H9 (cell line): ENCODE results near the gene BYSL. TPM values are rescaled to one million over a fixed set of nuclear protein-coding genes. Genes with fewer than 3 reads are reported as not detected.

ENCODE experiments used
- DNase-seq: peaks from one replicate; pipeline ENCODE4 v3.0.0-alpha.2; 2017
- H2AFZ ChIP-seq: one replicate; pipeline ENCODE4 v1.6.1; 2013; ENCODE audit warnings: mild to moderate bottlenecking, low read length, control low read depth, moderate library complexity
- H2AK5ac ChIP-seq: 2 replicates; pipeline ENCODE4 v1.6.1; 2013; ENCODE audit warnings: low read length, control low read depth, mixed read lengths; ENCODE audit not compliant: insufficient read length
- H2BK120ac ChIP-seq: one replicate; pipeline ENCODE4 v1.6.1; 2013; ENCODE audit warnings: low read depth, mild to moderate bottlenecking, low read length, control low read depth, inconsistent platforms; ENCODE audit not compliant: poor library complexity, severe bottlenecking
- H2BK12ac ChIP-seq: 2 replicates; pipeline ENCODE4 v1.6.1; 2013; ENCODE audit warnings: low read length, control low read depth, mixed read lengths, low read depth; ENCODE audit not compliant: insufficient read length
- H2BK15ac ChIP-seq: 2 replicates; pipeline ENCODE4 v1.6.1; 2013; ENCODE audit warnings: low read depth, low read length, control low read depth
- H2BK20ac ChIP-seq: one replicate; pipeline ENCODE4 v1.6.1; 2013; ENCODE audit warnings: low read depth, mild to moderate bottlenecking, low read length, control low read depth, inconsistent platforms; ENCODE audit not compliant: poor library complexity, severe bottlenecking
- H2BK5ac ChIP-seq: 2 replicates; pipeline ENCODE4 v1.6.1; 2013; ENCODE audit warnings: low read length, control low read depth, mixed read lengths; ENCODE audit not compliant: insufficient read length
- H3K14ac ChIP-seq: 2 replicates; pipeline ENCODE4 v1.6.1; 2013; ENCODE audit warnings: low read length, control low read depth; ENCODE audit not compliant: insufficient read depth
- H3K18ac ChIP-seq: 2 replicates; pipeline ENCODE4 v1.6.1; 2013; ENCODE audit warnings: low read depth, mild to moderate bottlenecking, mixed read lengths, low read length, control low read depth; ENCODE audit not compliant: insufficient read length
- H3K23ac ChIP-seq: 2 replicates; pipeline ENCODE4 v1.6.1; 2013; ENCODE audit warnings: low read length, control low read depth, mixed read lengths, low read depth; ENCODE audit not compliant: insufficient read length
- H3K23me2 ChIP-seq: 2 replicates; pipeline ENCODE4 v1.6.1; 2013; ENCODE audit warnings: low read depth, mild to moderate bottlenecking, mixed read lengths, low read length, control low read depth; ENCODE audit not compliant: insufficient read length, poor library complexity, severe bottlenecking
- H3K27ac ChIP-seq: 2 replicates; pipeline ENCODE4 v1.5.1; 2013; ENCODE audit warnings: low read length, control low read depth, mixed read lengths, low read depth; ENCODE audit not compliant: insufficient read length
- H3K27me3 ChIP-seq: 2 replicates; pipeline ENCODE4 v1.6.1; 2013; ENCODE audit warnings: low read length, control low read depth, inconsistent platforms; ENCODE audit not compliant: insufficient read depth
- H3K4ac ChIP-seq: 2 replicates; pipeline ENCODE4 v1.6.1; 2013; ENCODE audit warnings: low read depth, mild to moderate bottlenecking, control low read depth, inconsistent platforms, low read length, moderate library complexity
- H3K4me1 ChIP-seq: 2 replicates; pipeline ENCODE4 v1.6.1; 2013; ENCODE audit warnings: low read length, control low read depth, inconsistent platforms; ENCODE audit not compliant: insufficient read depth
- H3K4me2 ChIP-seq: 2 replicates; pipeline ENCODE4 v1.6.1; 2013; ENCODE audit warnings: low read length, control low read depth, mixed read lengths; ENCODE audit not compliant: insufficient read length, insufficient read depth
- H3K56ac ChIP-seq: 2 replicates; pipeline ENCODE4 v1.6.1; 2013; ENCODE audit warnings: low read depth, mild to moderate bottlenecking, mixed read lengths, low read length, control low read depth; ENCODE audit not compliant: insufficient read length
- H3K79me1 ChIP-seq: 2 replicates; pipeline ENCODE4 v1.6.1; 2013; ENCODE audit warnings: low read depth, mild to moderate bottlenecking, moderate library complexity, low read length, control low read depth, inconsistent platforms; ENCODE audit not compliant: insufficient read depth, poor library complexity, severe bottlenecking
- H3K79me2 ChIP-seq: 2 replicates; pipeline ENCODE4 v1.6.1; 2013; ENCODE audit warnings: low read length, control low read depth, inconsistent platforms; ENCODE audit not compliant: insufficient read depth
- H3K9ac ChIP-seq: 2 replicates; pipeline ENCODE4 v1.6.1; 2013; ENCODE audit warnings: low read length, control low read depth, mixed read lengths; ENCODE audit not compliant: insufficient read length; ENCODE audit errors: extremely low read depth
- H3K9me3 ChIP-seq: one replicate; pipeline ENCODE4 v1.6.1; 2013; ENCODE audit warnings: low read depth, low read length, inconsistent platforms; ENCODE audit not compliant: control insufficient read depth
- H3T11ph ChIP-seq: one replicate; pipeline ENCODE4 v1.6.1; 2013; ENCODE audit warnings: mild to moderate bottlenecking, low read length, control low read depth, inconsistent platforms
- H4K20me1 ChIP-seq: one replicate; pipeline ENCODE4 v1.6.1; 2013; ENCODE audit not compliant: control insufficient read depth, insufficient read length, insufficient read depth
- H4K5ac ChIP-seq: 2 replicates; pipeline ENCODE4 v1.6.1; 2013; ENCODE audit warnings: low read depth, mild to moderate bottlenecking, mixed read lengths, low read length, control low read depth; ENCODE audit not compliant: insufficient read length
- H4K8ac ChIP-seq: replicated peaks from 2 replicates; pipeline ENCODE4 v1.6.1; 2013; ENCODE audit warnings: low read length, control low read depth, mixed read lengths, low read depth; ENCODE audit not compliant: insufficient read length
- H4K91ac ChIP-seq: 2 replicates; pipeline ENCODE4 v1.6.1; 2013; ENCODE audit warnings: low read depth, mild to moderate bottlenecking, moderate library complexity, mixed read lengths, low read length, control low read depth; ENCODE audit not compliant: insufficient read length
- H3K27ac Mint-ChIP-seq, 3 experiments: 2 replicates in 2 of 3; 3 replicates in 1 of 3; pipeline ENCODE4 v1.8.0; 2020 to 2021; ENCODE audit warnings: mixed read lengths in 3 of 3, mild to moderate bottlenecking in 1 of 3, moderate library complexity in 1 of 3
- H3K27me3 Mint-ChIP-seq: 2 replicates; pipeline ENCODE4 v1.8.0; 2021; ENCODE audit warnings: low read depth, mild to moderate bottlenecking, moderate library complexity, mixed read lengths
- H3K36me3 Mint-ChIP-seq, 3 experiments: 2 replicates in 2 of 3; 3 replicates in 1 of 3; pipeline ENCODE4 v1.8.0; 2020 to 2021; ENCODE audit warnings: low read depth in 3 of 3, mixed read lengths in 3 of 3; ENCODE audit not compliant: insufficient read depth in 1 of 3
- H3K4me1 Mint-ChIP-seq, 2 experiments: 2 replicates each; pipeline ENCODE4 v1.8.0; 2020; ENCODE audit warnings: mixed read lengths in 2 of 2
- H3K4me3 Mint-ChIP-seq, 2 experiments: 2 replicates in 1 of 2; 3 replicates in 1 of 2; pipeline ENCODE4 v1.8.0; 2020 to 2021; ENCODE audit warnings: mild to moderate bottlenecking in 2 of 2, mixed read lengths in 2 of 2, moderate library complexity in 1 of 2
- H3K9me3 Mint-ChIP-seq, 2 experiments: 2 replicates in 1 of 2; 3 replicates in 1 of 2; pipeline ENCODE4 v1.8.0; 2020; ENCODE audit warnings: mild to moderate bottlenecking in 2 of 2, mixed read lengths in 2 of 2, moderate library complexity in 1 of 2
- CTCF ChIP-seq: fragments of 200-600 bp; sonication (generic); conservative IDR thresholded peaks from 3 replicates; pipeline ENCODE4 v1.8.0; 2021; ENCODE audit warnings: antibody characterized with exemption, mild to moderate bottlenecking
- WGBS: extraction: QIAGEN DNeasy Blood & Tissue Kit; methylation state at CpG from one replicate; pipeline ENCODE4 v1.1.7; 2013; ENCODE audit warnings: missing lambda C conversion rate, low lambda C conversion rate, mixed read lengths; ENCODE audit not compliant: insufficient read length; ENCODE audit errors: extremely low coverage; 5-methylcytosine and 5-hydroxymethylcytosine counted together
- total RNA-seq: library from RNA; stranded (reverse); gene quantifications from 2 replicates; pipeline ENCODE4 v1.2.1, GENCODE V29; 2021

Gene BYSL
- total RNA-seq, 1 experiment from 2014 or later, result 71.1 TPM

DNA sequence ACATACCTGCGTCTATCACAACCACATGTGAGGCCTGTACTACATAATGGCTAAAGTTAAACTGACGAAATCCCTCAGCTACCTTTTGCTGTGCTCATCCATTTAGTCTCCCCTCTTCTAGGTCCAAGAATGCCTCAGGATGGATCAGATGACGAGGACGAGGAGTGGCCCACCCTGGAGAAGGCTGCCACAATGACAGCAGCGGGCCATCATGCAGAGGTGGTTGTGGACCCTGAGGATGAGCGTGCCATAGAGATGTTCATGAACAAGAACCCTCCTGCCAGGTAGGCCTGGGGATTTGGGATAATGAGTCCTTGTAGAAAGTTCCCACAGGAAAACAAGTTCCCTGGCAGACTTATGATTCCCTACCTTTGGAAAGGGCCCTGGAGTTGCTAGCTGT, 6.0 kb downstream of the BYSL start:
- H2BK20ac ChIP-seq, result no peak overlapping the region
- H3K14ac ChIP-seq, result no peak overlapping the region
- H2BK120ac ChIP-seq, result no peak overlapping the region
- Mint-ChIP-seq H3K36me3 (peaks cover 51 to 82% (median 79%) of the 10 kb centered on the region in 3 experiments), H3K4me3 (no peak overlapping the region; a peak in 1 of 5 replicates), H3K27me3 (no peaks in the 10 kb centered on the region), H3K4me1 (peaks cover 14 to 20% of the 10 kb centered on the region in 2 experiments), H3K27ac (peak overlapping the region in 1 of 3 experiments; percentile 75; a peak in 1 of 7 replicates), H3K9me3 (no peaks in the 10 kb centered on the region)
- no peak overlapping the region for H3K23ac ChIP-seq
- TF ChIP-seq CTCF, result no peak
- no CpG with 5 or more reads among the region's 6 CpGs for WGBS
- no peaks in the 10 kb centered on the region for H3K27me3 ChIP-seq
- H3K4me1 ChIP-seq, result no peaks in the 10 kb centered on the region
- H3K9me3 ChIP-seq, result no peaks in the 10 kb centered on the region
- H3K56ac ChIP-seq, result no peak overlapping the region
- no peak overlapping the region for H3K4ac ChIP-seq
- H2AFZ ChIP-seq, result no peak overlapping the region
- no peak overlapping the region for H2BK12ac ChIP-seq
- no peak overlapping the region for H3K27ac ChIP-seq
- DNase-seq, result no peak
- peaks cover 20% of the 10 kb centered on the region for H3K79me1 ChIP-seq
- no peak overlapping the region for H4K91ac ChIP-seq
- H3K18ac ChIP-seq, result no peak overlapping the region
- no peak overlapping the region for H3K4me2 ChIP-seq
- no peak overlapping the region for H4K5ac ChIP-seq
- no peak overlapping the region for H2BK15ac ChIP-seq
- H3K23me2 ChIP-seq, result peaks cover 1% of the 10 kb centered on the region
- H2BK5ac ChIP-seq, result no peak overlapping the region
- no peaks in the 10 kb centered on the region for H4K20me1 ChIP-seq
- no peak overlapping the region for H4K8ac ChIP-seq
- no peak overlapping the region for H2AK5ac ChIP-seq
- peaks cover 25% of the 10 kb centered on the region; the same call in 1 of the 2 replicates for H3K79me2 ChIP-seq
- no peak overlapping the region for H3K9ac ChIP-seq
- no peak overlapping the region for H3T11ph ChIP-seq
